ENCODE results near the gene ASB18. TPM values are rescaled to one million over a fixed set of nuclear protein-coding genes. Genes with fewer than 3 reads are reported as not detected.

Gene ASB18
- total RNA-seq, 3 donors from 2014 or later: not detected

- H3K4me3 ChIP-seq: no peak overlapping the region
- intact Hi-C loops (cut with DNase I, micrococcal nuclease): no loop called here
- H3K9me3 ChIP-seq: no peaks in the 10 kb centered on the region
- H3K4me1 ChIP-seq (ENCODE audit: low read depth): no peaks in the 10 kb centered on the region
- DNase-seq (no peak), ATAC-seq (no peak)
- TF ChIP-seq CTCF (IDR thresholded peaks at IDR 0.05): no peak
- H3K36me3 ChIP-seq (ENCODE audit: low read depth): no peaks in the 10 kb centered on the region
These were observed 52.9 kb downstream of the ASB18 start for GRCh38 chr2:236211296-236211695.

DNA sequence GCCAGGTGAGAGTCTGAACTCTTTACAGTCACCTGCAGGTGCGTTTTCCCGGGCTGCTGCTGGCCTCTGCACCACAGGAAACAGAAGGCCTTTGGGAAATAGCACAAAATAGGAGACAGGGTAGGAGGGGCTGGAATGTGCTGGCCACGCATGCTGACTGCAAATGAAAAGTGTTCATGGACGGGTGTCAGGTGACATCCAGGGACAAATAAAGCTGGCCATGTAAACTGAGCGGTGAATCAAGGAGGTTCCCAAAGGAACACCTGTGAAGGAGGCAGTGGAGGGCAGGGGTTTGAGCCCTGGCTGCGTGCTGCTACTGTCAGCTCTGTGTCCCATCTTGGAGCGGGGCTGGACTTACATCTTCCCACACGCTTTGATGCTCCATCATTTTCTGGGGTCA lies 53.7 kb downstream of the ASB18 start:
- TF ChIP-seq CTCF (IDR thresholded peaks at IDR 0.05): no peak
- H3K36me3 ChIP-seq (ENCODE audit: low read depth): no peaks in the 10 kb centered on the region
- H3K4me1 ChIP-seq (ENCODE audit: low read depth): no peaks in the 10 kb centered on the region
- ATAC-seq (no peak), DNase-seq (no peak)
- H3K4me3 ChIP-seq: no peak overlapping the region
- H3K9me3 ChIP-seq: peaks cover 3% of the 10 kb centered on the region
- intact Hi-C loops (cut with DNase I, micrococcal nuclease): no loop called here

DNA sequence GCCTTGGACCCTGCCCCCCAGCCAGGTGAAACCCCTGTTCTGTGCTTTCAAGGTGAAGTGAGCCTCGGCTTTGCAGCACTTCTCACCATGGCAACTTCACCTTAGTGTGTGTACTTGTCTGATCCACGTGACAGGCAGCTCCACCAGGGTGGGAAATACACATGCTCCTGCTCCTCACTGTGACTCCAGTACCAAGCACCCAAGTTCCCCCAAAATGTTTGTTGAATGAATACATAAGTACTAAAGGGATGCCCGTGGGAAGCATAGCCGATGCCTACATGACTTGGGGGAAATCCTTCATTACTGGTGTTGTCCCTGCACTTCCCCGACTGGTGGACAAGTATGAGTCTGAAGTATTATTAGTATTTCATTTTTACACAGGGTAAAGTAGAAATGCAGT lies 54.2 kb downstream of the ASB18 start:
- H3K4me1 ChIP-seq (ENCODE audit: low read depth): no peaks in the 10 kb centered on the region
- TF ChIP-seq CTCF (IDR thresholded peaks at IDR 0.05): no peak
- DNase-seq (no peak), ATAC-seq (no peak)
- no peaks in the 10 kb centered on the region for H3K36me3 ChIP-seq (ENCODE audit: low read depth)
- H3K4me3 ChIP-seq: no peak overlapping the region
- peaks cover 3% of the 10 kb centered on the region for H3K9me3 ChIP-seq
- intact Hi-C loops (cut with DNase I, micrococcal nuclease): no loop called here

DNA sequence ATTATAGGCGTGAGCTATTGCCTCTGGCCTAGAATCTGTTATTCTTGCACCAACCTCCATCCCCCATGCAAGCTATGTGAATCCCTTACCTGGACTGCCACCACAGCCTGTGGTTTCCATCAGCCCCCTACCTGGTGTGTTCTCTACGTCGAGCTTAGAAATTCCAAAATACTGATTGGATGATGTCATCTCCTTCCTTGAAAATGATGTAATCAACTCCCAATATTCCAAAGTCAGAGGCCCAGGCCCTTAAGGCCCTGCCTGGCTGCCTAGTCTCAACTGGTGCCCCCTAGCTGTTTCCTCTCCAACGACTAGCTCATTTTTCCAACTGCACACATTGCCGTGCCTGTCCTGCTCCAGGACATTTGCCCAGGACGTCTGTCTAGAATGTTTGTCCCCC lies 54.7 kb downstream of the ASB18 start:
- no peak for DNase-seq
- intact Hi-C loops (cut with DNase I, micrococcal nuclease): no loop called here
- no peak for ATAC-seq

DNA sequence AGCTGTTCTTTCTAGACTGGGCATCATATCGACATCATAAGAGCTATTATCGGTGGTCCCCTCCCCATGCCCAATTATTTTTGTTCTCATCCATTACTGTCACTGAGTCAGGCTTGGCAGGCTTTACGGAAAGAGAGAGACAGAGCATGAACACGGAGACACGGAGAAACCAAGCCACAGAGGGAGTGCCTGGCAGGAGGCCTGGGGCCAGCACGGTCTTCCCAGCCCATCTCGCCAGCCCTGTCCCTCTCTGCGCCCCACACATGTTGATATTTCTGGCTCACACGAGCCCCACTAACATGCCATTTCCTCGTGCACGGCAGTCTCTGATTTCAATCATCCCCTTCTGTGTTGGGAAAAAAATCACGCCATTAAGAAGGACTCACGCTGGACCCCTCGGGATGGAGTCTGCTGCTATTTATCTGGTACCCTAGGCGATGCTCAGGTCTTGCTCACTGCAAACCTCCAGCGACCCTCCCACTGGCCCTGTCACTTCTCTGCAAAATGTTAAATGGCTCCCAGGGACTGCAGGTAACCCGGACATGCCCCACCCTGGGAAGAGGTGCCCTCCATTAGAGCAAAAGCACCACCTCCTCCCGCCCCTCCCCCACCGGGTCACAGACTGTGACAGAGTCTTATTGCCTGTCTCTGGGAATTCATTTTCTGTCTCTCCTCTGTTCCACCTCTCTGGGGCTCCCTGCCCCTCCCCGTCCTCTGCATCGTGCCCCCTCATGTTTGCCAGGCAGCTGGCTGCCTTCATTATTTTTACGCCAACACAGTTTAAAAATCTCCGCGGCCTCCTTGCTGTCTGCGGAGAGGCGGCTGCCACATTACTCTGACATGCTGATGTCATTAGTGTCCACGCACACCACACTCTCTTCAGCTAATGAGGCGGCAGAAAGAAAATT lies 55.9 kb downstream of the ASB18 start:
- Histone ChIP-seq H3K9me3 (peaks cover 3% of the 10 kb centered on the region), H3K36me3 (ENCODE audit: low read depth) (no peaks in the 10 kb centered on the region), H3K4me3 (no peak overlapping the region), H3K4me1 (ENCODE audit: low read depth) (no peaks in the 10 kb centered on the region)
- DNase-seq: no peak
- intact Hi-C loops (cut with DNase I, micrococcal nuclease): no loop called here
- no peak for ATAC-seq
- TF ChIP-seq CTCF (IDR thresholded peaks at IDR 0.05): no peak

More for the DNA sequence above, 54.7 kb downstream of the ASB18 start:
- TF ChIP-seq CTCF (IDR thresholded peaks at IDR 0.05): no peak
- Histone ChIP-seq H3K4me3 (no peak overlapping the region), H3K4me1 (ENCODE audit: low read depth) (no peaks in the 10 kb centered on the region), H3K36me3 (ENCODE audit: low read depth) (no peaks in the 10 kb centered on the region), H3K9me3 (peaks cover 3% of the 10 kb centered on the region)
